ENCODE measurements around the gene CNOT6L.
"Not testable (repeated sequence)": the region's sequence is repeated elsewhere in the genome, so short reads cannot be mapped to it uniquely, and the experiment has no call there.

CNOT6L gene

DNA sequence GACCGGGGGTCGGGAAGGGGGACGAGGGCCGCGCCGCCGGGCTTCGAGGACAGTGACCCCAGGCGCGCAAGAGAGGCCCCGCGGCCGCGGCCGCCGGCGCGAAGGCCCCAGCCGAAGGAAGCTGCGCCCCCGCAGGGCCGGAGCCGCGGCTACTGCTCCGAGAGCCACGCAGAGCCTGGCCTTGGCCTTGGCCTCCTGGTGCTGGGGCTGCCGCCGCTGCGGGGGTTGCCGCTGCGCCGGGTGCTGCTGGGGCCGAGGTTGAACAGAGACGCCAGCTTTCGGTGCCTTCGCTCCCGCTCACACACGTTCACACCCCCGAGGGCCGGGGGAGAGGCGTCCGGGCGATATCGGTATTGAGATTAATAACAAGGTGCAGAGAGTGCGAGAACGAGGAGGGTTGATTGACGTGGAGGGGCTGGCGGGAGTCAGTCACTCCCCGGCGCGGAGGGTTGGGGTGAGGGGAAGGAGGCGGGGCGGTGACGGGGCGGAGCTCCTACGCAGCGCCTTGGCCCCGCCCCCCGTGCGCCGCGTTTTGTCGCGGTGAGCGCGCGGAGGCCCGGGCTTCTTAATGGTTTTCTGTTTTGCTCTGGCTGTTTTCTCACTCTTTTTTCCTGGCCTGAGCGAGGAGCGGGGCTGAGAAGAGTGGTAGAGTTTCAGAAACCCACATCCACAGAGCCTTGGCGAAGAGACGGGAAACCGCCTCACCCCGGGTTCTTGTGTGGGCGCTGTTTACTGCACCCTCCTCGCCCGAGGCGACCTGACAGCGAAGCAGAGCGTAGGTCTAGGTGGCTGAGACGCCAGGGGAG lies 878 bp upstream of the CNOT6L start:
- DNase-seq: peak; percentile 50

DNA sequence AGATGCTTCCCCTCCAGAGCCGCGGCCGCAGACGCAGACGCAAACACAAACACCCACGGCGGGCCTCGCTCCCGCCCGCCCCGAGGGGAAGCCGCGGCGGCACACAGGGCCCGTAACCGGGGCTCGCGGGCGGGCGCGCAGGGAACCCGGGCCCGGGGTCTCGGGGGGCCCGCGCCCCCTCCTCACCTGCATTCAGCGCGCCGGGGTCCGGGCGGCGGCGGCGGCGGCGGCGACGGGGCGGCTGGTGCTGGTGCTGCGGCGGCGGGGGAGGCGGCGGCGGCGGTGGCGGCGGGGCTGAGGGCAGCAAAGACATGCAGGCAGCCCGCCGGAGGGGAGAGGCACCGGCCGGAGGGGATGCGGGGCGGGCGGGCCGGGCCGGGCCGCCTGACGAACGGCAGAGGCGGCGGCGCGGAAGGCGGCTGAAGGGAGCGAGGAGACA lies 255 bp upstream of the CNOT6L start:
- DNase-seq: no peak

DNA sequence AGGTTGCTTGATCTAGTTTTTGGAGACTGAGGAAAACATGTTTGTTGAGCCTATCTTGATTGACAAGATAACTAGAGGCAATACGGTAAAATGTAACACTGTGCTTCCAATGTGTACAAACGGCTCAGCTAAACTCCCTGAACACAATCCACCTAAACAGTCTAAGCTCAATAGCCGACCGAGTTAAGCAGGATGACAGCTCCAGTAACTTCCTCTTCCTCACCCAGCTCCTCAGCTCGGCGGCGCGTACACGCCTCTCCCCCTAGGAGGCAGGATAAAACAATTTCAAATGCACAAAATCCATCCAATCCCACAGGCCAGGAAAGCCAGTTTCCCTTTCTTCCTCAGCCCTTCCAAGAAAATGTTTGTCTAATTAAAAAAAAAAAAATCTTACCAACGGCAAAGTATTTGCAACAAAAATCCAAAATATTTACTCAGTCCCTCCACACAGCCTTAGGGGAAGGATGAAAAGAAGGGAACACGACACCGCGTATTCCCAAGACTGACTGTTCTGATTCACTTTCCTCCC lies 1.0 kb downstream of the CNOT6L start:
- peak; percentile 26 for DNase-seq

DNA sequence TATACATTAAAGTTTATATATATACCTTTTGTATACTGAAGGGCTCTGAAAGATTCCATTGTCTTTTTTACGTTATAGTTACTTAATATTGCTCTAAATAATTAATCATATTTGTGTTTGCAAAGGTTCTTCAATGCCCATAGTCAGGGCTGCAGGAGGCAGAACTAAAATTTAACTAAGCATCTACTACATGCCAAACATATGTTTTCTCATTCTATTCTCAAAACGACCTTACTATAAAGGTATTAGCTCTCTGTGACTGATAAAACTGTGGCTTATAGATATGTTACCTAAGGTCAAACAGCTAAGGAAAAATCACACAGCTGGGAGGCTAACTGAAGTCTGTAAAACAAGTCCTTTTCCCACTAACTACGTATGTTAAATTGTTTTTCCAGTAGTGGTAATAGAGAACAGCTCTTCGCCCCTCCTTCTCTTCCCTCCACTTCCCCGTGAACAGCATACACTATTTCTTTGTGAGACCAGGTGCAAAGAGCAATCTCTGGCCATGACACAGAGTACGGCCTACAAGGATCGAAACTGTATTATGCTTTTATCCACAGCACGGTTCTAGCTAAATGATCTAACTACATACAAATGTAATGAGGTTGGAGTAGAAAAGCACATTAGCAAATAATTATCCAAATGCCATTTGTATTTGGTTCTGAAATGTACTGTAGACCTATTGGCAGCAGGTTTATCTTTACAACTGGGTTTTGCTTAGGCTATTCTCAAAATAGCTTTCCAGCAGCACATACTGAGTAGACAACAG lies 1.7 kb downstream of the CNOT6L start:
- DNase-seq: no peak

DNA sequence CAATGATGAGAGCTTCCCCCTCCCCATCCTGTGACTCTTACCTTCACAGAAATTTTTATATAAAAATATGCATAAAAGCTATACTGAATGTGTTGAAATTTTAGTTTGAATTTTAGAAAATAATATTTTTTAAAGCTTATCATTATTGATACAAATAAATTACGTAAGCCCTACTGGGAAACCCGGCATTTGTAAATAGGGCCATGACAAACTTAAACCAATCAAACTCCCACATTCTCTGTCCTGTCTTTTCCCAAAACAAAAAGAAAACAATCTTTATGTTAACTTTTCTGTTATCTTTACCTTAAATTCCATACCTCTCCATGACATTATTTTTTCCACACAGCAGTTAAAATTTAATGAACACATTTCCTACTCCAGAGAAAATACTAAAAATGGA lies 2.6 kb downstream of the CNOT6L start:
- no peak for DNase-seq

DNA sequence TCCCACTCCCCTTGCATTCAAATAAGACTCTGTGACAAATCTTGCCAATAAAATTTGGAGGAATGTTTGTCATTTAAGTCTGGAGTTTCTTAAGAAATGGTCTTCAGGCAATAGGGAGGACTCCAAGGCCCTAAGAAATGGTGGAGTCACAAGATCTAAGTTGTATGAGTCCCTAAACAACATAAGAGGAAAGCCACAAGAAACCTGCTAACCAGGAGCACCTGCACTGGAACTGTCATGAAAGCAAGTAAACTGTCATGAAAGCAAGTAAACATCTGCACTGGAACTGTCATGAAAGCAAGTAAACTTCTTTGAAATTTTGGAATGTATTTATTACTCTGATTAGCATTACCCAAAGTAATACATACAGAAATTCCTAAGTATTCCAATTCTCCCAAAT lies 3.5 kb downstream of the CNOT6L start:
- no peak for DNase-seq

DNA sequence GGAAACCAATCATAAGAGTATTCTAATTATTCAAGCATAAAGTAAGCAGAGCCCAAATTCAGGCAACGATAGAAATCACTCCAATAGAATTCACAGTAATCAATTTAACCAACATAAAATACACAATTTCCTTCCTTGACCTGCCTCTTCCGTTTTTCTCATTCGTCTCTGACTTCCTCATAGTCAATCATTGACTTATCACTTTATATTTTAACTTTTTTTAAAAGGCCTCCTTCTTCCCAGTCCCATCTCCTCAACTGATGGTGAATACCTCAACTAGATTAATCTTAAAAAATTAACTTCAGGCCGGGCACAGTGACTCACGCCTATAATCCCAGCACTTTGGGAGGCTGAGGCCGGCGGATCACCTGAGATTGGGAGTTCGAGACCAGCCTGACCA lies 13.3 kb downstream of the CNOT6L start:
- DNase-seq: no peak

DNA sequence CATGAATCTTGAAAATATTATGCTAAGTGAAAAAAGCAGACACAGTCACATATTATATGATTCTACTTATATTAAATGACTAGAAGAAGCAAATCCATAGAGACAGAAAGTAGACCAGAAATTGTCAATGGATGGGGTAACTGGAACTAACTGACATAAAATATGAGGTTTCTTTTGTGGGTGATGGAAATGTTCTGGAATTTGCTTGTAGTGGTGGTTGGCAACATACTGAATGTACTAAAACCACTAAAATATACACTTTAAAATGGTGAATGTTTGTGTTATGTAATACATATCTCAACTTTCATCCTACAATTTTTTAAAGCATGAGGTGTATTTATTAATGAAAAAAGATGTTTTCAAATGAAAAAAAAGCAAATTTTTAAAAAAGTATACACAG lies 14.7 kb downstream of the CNOT6L start:
- DNase-seq: no peak

DNA sequence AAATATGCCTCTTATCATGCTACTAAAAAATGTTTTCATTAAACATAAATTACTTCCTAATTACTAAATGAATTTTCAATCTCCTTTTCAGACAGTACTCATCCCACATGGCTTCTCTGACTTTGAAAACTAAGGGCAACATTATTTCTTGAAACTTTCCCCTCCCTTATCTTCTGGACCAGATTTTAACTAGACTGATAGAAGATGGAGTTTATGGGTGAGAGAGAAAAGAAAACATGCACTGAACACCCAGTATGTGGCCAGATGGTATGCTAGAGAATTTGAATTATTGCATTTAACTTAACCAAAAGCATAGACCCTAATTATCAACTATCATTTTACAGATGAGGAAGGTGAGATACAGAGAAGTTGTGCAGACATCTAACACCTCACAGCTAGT lies 16.8 kb downstream of the CNOT6L start:
- no peak for DNase-seq

DNA sequence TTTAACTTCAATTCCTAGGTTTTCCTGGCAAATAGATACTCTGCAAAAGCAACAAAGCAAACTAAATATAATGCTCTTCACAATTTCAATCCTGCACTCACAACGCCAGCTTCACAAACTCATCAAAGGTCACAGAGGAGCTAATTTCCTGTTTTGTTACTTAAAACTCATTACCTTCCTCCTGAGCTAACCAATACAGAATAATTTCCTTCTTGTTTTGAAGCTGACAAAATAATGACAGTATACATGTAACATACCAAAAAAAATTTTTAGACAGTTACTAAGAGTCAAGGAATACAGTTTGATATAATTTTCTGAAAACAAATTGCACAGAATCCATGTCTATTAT lies 17.9 kb downstream of the CNOT6L start:
- DNase-seq: no peak

DNA sequence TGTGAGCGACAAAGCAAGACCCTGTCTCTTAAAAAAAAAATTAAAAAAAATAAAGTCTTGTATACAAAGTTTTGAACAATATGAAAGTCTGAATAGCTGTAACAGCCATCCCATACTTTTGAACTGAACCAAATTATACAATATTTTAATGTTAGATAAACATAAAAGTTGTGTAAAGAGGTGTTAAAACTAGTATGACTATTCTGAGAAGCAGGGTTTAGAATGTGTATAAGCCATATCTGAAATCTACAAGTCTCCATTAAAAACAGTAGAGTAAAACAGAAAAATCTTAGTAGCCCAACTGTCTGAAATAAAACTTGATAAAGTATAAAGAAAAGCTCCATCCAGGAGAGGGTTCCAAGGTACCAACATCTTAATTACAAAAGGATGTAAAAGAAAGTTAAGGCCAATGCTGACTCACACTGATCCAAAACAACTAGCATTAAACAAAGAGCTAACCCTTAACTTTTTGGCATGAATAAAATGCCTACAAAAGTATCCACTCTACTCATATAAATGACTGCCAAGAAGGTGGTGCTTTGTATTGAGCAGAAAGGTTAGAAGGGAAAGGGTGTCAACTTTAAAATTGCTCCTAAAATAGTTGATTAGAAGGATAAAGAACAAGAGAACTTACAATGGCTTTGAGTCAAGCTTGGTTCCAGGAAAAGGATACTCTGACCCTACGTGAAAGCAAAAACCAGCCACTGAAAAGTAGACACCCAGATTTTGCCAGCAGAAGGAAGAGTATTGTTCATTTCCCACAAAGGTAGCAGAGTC lies 18.5 kb downstream of the CNOT6L start:
- DNase-seq: no peak

DNA sequence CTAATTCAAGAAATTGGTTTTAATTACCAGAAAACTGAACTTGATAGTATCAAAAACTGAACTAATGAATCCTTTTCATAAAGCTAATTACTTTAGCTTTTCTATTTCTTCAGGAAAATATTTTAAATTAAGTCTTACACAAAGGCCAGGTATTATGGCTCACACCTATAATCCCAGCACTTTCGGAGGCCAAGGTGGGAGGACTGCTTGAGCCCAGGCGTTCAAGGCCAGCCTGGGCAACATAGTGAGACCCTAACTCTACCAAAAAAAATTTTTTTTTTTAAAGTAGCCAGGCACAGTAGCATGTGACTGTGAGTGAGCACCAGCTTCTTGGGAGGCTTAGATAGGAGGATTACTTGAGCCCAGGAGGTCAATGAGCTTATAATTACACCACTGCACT lies 19.1 kb downstream of the CNOT6L start:
- DNase-seq: no peak

DNA sequence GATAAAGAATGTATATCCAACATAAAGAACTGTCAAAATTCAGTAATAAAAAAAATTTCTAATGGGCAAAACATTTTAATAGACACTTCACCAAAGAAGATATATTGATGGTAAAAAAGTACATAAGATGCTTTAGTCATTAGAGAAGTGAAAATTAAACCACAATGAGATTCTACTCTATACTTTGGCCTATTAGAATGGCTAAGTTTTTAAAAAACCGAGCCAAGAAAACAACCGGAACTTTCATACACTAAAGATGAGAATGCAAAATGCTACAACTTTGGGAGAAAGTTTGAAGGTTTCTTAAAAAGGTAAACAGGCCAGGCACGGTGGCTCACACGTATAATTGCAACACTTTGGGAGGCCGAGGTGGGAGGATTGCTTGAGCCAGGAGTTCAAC lies 20.8 kb downstream of the CNOT6L start:
- no peak for DNase-seq

DNA sequence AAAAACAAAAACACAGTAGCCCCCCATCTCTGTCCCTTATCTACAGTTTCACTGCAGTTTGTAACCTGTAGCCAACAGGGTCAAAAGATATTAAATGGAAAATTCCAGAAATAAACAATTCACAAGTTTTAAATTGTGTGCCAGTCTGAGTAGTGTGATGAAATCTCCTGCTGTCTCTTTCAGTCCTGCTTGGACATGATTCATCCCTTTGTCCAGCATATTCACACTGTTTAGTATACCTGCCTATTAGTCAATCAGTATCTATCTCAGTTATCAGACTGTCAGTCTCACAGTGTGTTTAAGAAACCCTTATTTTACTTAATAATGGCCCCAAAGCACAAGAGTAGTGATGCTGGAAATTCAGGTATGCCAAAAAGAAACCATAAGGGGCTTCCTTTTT lies 21.9 kb downstream of the CNOT6L start:
- no peak for DNase-seq

DNA sequence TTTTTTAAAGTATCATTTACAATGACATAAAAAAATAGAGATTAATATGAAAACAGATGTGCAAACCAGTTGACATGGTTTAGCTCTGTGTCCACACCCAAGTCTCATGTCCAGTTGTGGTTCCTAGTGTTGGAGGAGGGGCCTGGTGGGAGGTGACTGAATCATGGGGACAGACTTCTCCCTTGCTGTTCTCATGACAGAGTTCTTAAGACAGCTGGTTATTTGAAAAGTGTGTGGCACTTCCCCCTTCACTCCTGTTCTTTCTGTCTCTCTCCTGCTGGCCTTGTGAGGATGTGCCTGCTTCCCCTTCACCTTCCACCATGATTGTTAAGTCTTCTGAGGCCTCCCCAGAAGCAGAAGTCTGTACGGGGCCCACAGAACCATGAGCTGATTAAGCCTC lies 23.8 kb downstream of the CNOT6L start:
- DNase-seq: no peak

DNA sequence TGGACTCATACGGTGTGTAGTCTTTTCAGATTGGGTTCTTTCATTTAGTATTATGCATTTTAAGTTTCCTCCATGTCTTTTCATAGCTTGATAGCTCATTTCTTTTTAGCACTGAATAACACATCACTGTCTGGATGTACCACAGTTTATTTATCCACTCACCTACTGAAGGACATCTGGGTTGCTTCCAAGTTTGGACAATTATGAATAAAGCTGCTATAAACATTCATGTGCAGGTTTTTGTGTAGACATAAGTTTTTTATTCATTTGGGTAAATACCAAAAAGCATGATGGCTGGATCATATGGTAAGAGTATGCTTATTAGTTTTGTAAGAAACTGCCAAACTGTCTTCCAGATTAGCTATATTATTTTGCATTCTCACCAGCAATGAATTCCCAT lies 29.0 kb downstream of the CNOT6L start:
- no peak for DNase-seq

DNA sequence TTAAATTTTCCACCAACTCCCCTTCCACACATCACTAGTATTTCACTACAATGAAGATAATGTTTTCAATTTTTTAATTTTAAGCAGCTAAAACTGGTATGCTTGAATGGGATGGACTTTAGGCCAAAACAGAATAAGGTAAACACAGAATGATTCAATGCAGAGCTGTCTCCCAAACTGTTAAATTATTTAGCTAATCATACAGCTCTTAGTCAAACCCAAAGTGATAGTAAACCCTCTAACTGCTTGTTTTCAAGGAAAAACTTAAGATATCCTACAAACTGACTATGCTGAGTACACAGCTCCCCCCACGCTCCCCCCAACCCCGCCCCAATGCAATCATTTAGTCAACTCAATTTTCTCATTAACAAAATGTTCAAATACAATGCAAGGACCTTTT lies 30.2 kb downstream of the CNOT6L start:
- no peak for DNase-seq

DNA sequence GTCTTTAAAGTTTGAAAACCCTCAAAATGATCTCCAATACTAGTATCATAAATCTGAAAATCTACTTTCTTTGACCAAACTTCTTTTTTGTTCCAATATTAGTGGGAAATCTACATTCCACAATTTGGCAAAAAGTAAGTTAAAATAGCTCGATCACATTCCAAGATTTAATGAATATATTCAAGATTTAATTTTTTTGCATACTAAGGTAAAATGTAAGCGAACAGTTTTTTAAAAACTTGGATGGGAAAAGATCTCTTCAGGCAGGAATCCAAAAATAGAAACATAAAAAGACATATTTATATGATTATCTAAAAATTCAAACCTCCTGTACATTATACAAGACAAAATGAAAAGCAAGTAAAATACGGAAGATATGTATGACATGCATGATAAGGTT lies 31.2 kb downstream of the CNOT6L start:
- DNase-seq: no peak

DNA sequence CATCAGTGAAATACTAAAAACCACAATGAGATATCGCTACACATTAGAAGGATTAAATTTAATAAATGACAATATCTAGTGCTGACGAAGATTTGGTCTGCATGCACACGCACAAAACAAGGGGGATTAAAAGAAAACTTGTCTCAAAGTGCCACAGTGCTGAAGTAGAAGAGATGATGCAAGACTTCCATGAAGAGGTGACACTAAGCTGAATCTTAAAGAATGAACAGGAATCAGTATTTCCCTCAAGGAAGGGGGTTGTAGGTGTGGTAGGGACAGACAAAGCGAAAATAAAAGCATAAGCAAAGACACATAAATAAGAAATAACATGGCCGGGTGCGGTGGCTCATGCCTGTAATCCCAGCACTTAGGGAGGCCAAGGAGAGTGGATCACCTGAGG lies 33.5 kb downstream of the CNOT6L start:
- DNase-seq: no peak

DNA sequence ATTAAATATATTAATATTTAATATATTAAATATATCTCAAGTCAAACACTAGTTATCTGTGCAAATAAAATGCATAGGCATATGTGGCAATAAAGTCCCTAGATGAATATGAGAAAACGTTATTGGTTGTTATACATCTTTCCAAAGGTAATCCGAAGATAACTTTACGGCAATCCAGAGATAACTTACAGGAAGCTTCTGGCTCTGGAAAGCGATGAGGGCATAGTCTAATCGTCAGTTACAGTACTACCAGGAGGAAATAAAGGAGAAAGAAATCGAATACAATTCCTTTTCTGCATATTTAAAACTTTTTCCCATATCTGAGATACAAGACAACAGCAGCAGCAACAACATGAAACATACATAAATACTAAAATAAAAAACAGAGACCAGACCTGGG lies 35.3 kb downstream of the CNOT6L start:
- DNase-seq: no peak

DNA sequence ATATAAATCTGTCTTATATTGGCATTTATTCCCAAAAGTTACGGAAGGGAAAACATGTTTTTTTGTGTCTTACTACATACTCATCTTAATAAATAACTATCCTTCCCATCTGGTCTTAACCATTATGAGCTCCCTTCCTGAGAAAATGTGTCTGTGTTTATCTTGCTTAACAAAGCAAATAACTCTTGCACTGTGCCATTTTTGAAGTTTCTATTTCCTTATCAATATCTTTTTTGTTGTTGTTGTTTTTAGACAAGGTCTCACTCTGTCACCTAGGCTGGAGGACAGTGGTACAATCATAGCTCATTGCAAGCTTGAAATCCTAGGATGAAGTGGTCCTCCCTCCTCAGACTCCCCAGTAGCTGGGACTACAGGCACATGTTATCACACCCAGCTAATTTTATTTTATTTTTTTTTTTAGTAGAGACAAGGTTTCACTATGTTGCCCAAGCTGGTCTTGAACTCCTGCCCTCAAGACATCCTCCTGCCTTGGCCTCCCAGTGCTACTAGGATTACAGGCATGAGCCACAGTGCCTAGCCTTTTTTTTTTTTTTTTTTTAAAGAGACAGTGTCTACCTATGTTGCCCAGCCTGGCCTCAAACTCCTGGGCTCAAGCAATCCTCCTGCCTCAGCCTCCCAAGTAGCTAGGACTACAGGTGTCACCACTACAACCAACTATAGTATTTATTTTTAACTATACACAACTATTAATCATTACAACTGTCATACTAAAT lies 36.9 kb downstream of the CNOT6L start:
- DNase-seq: no peak

DNA sequence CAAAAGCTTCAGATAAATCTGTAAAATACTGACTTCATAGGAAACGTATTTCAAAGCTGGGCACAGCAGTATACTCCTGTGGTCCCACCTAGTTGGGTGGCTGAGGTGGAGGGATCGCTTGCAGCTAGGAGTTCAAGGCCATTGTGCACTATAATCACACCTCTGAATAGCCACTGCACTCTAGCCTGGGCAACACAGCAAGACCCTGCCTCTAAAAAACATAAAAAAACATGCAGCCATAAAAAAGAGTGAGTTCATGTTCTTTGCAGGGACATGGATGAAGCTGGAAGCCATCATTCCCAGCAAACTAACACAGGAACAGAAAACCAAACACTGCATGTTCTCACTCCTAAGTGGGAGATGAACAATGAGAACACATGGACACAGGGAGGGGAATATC lies 38.4 kb downstream of the CNOT6L start:
- not testable (repeated sequence) for DNase-seq

All from DMS 273 treated with DMSO at 0.1 percent for 48 hours (cell line).